ENCODE data around the gene LHX6. TPM values are rescaled to one million over a fixed set of nuclear protein-coding genes. Genes with fewer than 3 reads are reported as not detected.

Gene LHX6
- total and polyA plus RNA-seq, 9 donors: 3.7 to 6.9 (median 5.8) TPM

DNA sequence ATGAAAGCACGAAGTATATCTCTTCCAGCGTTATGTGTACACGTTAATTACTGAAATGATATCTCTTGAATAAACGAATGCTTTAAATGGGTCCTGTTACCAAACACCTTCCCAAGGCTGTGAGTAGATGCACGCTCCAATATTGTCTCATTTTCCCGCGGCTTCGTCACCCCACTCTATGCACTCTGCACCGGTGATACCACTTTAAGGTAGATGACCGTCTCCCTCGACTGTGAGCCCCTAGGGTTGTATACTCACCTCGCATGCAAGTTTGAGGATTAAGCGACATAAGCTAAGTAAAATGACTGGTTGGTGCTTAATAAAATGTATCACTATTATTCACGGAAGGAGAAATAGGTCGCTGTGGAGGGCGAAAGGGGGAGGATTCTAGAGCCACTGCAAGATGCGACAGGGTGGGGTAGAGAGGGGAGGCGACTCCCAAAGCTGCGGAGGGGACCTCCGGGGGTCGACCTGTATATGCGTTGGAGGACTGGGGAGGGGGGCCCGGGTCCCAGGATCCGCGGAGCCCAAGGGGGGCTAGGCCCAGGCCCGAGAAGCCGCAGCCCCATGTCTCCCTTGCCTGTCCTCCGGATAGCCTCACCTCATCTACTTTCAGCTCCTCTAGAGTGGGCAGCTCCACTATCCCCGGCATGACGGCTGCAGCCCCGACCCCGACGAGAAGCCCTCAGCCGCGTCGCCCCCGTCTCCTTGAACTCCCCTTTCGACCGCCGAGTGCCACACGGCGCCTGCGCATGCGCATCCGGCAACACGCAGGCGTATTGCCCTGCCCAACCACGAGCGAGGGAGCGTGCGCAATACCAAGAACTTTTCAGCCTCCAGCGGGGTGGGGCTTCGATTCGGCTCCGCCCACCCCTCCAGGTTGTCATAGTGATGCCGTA, 69.5 kb downstream of the LHX6 start, which contains the start of the genes MORN5 and NDUFA8:
Gene MORN5, plus strand, starts transcription at position 883 of the 899 bp plus-strand sequence. CDS start 65 bp downstream, outside the sequence.
Gene NDUFA8, minus strand, starts transcription at position 754 of the 899 bp plus-strand sequence. Its CDS starts 102 bp downstream, at position 652.
- Histone ChIP-seq H3K4me3 (ENCODE audit: low read length) (peak within 1 kb of the TSS; percentile 95), H3K4me1 (ENCODE audit: control insufficient read depth, insufficient read depth, low read length) (peaks cover 7% of the 10 kb centered on the region), H3K9me3 (replicated peaks; ENCODE audit: control insufficient read depth, low read depth, low read length) (peaks cover 5% of the 10 kb centered on the region), H3K27me3 (ENCODE audit: control insufficient read depth, insufficient read depth, low read length) (peaks cover 1% of the 10 kb centered on the region), H3K36me3 (ENCODE audit: control insufficient read depth, insufficient read depth, low read length) (peaks cover 2% of the 10 kb centered on the region), H3K27ac (ENCODE audit: low read length) (peak within 1 kb of the TSS; percentile 77)
- WGBS (ENCODE audit: insufficient coverage): 1% methylated on average over 43 of the region's 56 CpGs
- DNase-seq: peak; percentile 98

DNA sequence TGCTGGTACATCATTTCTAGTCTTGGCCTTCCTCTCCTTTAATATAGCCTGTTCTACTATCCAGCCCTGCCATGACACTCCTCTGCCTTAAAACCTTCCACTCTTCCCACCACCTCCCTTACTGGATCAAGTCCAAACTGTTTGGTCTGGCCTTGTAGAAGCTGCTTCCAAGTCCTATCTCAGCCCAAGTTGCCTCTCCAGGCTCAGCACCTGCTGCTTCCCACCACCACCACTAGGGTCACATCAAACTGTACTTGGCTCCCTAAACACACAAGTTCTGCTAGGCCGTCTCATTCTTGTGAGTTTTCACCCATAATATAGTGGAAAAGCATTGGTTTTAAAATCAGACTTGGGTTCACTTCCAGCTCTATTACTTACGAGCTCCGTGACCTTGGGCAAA, 70.6 kb downstream of the LHX6 start:
- WGBS (ENCODE audit: insufficient coverage): no CpG with 5 or more reads among the region's 3 CpGs
- DNase-seq: peak; percentile 29
- H3K4me1 ChIP-seq (ENCODE audit: control insufficient read depth, insufficient read depth, low read length): peaks cover 7% of the 10 kb centered on the region
- no peak overlapping the region for H3K4me3 ChIP-seq (ENCODE audit: low read length)
- no peaks in the 10 kb centered on the region for H3K27me3 ChIP-seq (ENCODE audit: control insufficient read depth, insufficient read depth, low read length)
- peaks cover 2% of the 10 kb centered on the region for H3K36me3 ChIP-seq (ENCODE audit: control insufficient read depth, insufficient read depth, low read length)
- H3K27ac ChIP-seq (ENCODE audit: low read length): no peak overlapping the region
- H3K9me3 ChIP-seq (replicated peaks; ENCODE audit: control insufficient read depth, low read depth, low read length): peaks cover 5% of the 10 kb centered on the region

DNA sequence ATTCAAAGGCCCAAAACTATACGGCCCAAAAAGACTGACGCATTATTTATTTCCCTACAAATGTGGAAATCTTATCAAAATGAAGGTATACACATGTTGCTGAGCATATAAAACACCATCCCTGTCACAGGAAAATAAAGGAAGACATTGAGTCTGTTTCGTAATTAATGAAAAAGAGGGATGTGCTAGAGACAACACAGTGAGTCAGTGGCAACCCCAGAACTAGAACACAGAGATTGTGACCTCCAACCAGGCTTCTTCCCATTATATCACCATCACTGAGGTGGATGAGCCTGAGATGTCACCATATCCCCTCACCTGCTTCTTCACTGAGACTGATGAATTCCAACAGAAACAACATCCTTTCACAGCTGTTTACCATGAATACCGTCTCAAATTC, 73.0 kb downstream of the LHX6 start:
- Histone ChIP-seq H3K36me3 (ENCODE audit: control insufficient read depth, insufficient read depth, low read length) (peaks cover 10% of the 10 kb centered on the region), H3K4me1 (ENCODE audit: control insufficient read depth, insufficient read depth, low read length) (peaks cover 7% of the 10 kb centered on the region), H3K27ac (ENCODE audit: low read length) (no peak overlapping the region), H3K27me3 (ENCODE audit: control insufficient read depth, insufficient read depth, low read length) (no peaks in the 10 kb centered on the region), H3K9me3 (replicated peaks; ENCODE audit: control insufficient read depth, low read depth, low read length) (no peaks in the 10 kb centered on the region), H3K4me3 (ENCODE audit: low read length) (no peak overlapping the region)
- no peak for DNase-seq
- whole genome bisulfite sequencing (ENCODE audit: insufficient coverage): 64% methylated on average over 1 of the region's 4 CpGs

Other genes starting within 250 kb of the LHX6 start
- gene TTLL11, start 135.6 kb downstream of the LHX6 start, total RNA-seq: 14.2 TPM
- gene TTLL11, start 135.6 kb downstream of the LHX6 start, polyA plus RNA-seq (ENCODE audit: insufficient read depth in 1 of 8, insufficient read length in 8 of 8, low replicate concordance in 1 of 8): 10 to 100 TPM; 18.4 to 29.3 (median 20.2) TPM
- gene NDUFA8, start 69.2 kb downstream of the LHX6 start, total RNA-seq: 43.7 TPM
- 10 to 100 TPM; 62.1 to 71.1 (median 65.1) TPM for gene NDUFA8, start 69.2 kb downstream of the LHX6 start, polyA plus RNA-seq (ENCODE audit: insufficient read depth in 1 of 8, insufficient read length in 8 of 8, low replicate concordance in 1 of 8)
- 0.53 TPM for gene MORN5, start 69.0 kb downstream of the LHX6 start, total RNA-seq
- under 1 TPM in 6 of 8 donors, not detected in 2; 0.41 to 0.80 (median 0.55) TPM for gene MORN5, start 69.0 kb downstream of the LHX6 start, polyA plus RNA-seq (ENCODE audit: insufficient read depth in 1 of 8, insufficient read length in 8 of 8, low replicate concordance in 1 of 8)
- gene RBM18, start 35.9 kb upstream of the LHX6 start, total RNA-seq: 14.4 TPM
- gene RBM18, start 35.9 kb upstream of the LHX6 start, polyA plus RNA-seq (ENCODE audit: insufficient read depth in 1 of 8, insufficient read length in 8 of 8, low replicate concordance in 1 of 8): 10 to 100 TPM; 24.0 to 28.7 (median 26.1) TPM
- gene MRRF, start 35.9 kb upstream of the LHX6 start, total RNA-seq: 30.1 TPM
- 10 to 100 TPM; 24.2 to 31.3 (median 27.1) TPM for gene MRRF, start 35.9 kb upstream of the LHX6 start, polyA plus RNA-seq (ENCODE audit: insufficient read depth in 1 of 8, insufficient read length in 8 of 8, low replicate concordance in 1 of 8)
- 2.7 TPM for gene PTGS1, start 142.1 kb upstream of the LHX6 start, total RNA-seq
- gene PTGS1, start 142.1 kb upstream of the LHX6 start, polyA plus RNA-seq (ENCODE audit: insufficient read depth in 1 of 8, insufficient read length in 8 of 8, low replicate concordance in 1 of 8): 1 to 10 TPM; 3.1 to 8.0 (median 3.7) TPM
- not detected for gene OR1J1, start 249.0 kb upstream of the LHX6 start, total RNA-seq
- not detected for gene OR1J1, start 249.0 kb upstream of the LHX6 start, polyA plus RNA-seq (ENCODE audit: insufficient read depth in 1 of 8, insufficient read length in 8 of 8, low replicate concordance in 1 of 8)